Esophagus muscularis mucosa (tissue), 4 donors: Measurements from ENCODE around the gene ZNF446. TPM values are rescaled to one million over a fixed set of nuclear protein-coding genes. Genes with fewer than 3 reads are reported as not detected.

Experiments
- DNase-seq: peaks from one replicate; pipeline ENCODE4 v3.0.0-alpha.2; 2017; ENCODE audit errors: extremely low spot score
- H3K27ac ChIP-seq, 4 donors: fragments of 200-600 bp; sonication (generic); replicated peaks in 1 of 4; 1 replicate in 3 of 4; 2 replicates in 1 of 4; pipeline ENCODE4 v1.5.1; 2016 to 2019; ENCODE audit warnings: mild to moderate bottlenecking in 1 of 4
- H3K27me3 ChIP-seq, 4 donors: fragments of 200-600 bp; sonication (generic); one replicate each; pipeline versions ENCODE4 v1.5.1 to v1.6.0; 2016 to 2019
- H3K36me3 ChIP-seq, 4 donors: fragments of 200-600 bp; sonication (generic); one replicate each; pipeline ENCODE4 v1.5.1; 2016 to 2019
- H3K4me1 ChIP-seq, 4 donors: fragments of 200-600 bp; sonication (generic); one replicate each; pipeline ENCODE4 v1.5.1; 2016 to 2019
- H3K4me3 ChIP-seq, 4 donors: fragments of 200-600 bp; sonication (generic); 1 replicate in 2 of 4; 2 replicates in 2 of 4; pipeline ENCODE4 v1.5.1; 2016 to 2019; ENCODE audit warnings: mild to moderate bottlenecking in 4 of 4, moderate library complexity in 1 of 4
- H3K9me3 ChIP-seq, 4 donors: fragments of 200-600 bp; sonication (generic); 1 replicate in 3 of 4; 2 replicates in 1 of 4; pipeline ENCODE4 v1.5.1; 2016 to 2019
- CTCF ChIP-seq, 3 experiments: fragments of 200-600 bp in 2 of 3; fragments of 450-650 bp in 1 of 3; sonication (generic) in 2 of 3; IDR thresholded peaks; one replicate each; pipeline ENCODE4 v1.5.1; 2017 to 2019; ENCODE audit warnings: antibody characterized with exemption in 3 of 3, mild to moderate bottlenecking in 2 of 3, moderate library complexity in 1 of 3
- EP300 ChIP-seq: sonication (generic); formaldehyde crosslinking; IDR thresholded peaks from one replicate; pipeline ENCODE4 v1.6.1; 2017; ENCODE audit warnings: antibody characterized with exemption
- POLR2A ChIP-seq: fragments of 450-650 bp; IDR thresholded peaks from one replicate; pipeline ENCODE4 v1.6.1; 2017; ENCODE audit warnings: antibody characterized with exemption, moderate library complexity, mild to moderate bottlenecking, low read depth
- POLR2AphosphoS5 ChIP-seq, 2 donors: sonication (generic); formaldehyde crosslinking; IDR thresholded peaks; one replicate each; pipeline ENCODE4 v1.6.1; 2017; ENCODE audit warnings: antibody characterized with exemption in 2 of 2
- WGBS: methylation state at CpG from one replicate; pipeline ENCODE4 v1.1.5; 2018; 5-methylcytosine and 5-hydroxymethylcytosine counted together
- intact Hi-C: fragments of 100-400 bp; cut with DNase I; formaldehyde crosslinking; loops from one replicate; pipeline ENCODE4 v1.15.1; 2023
- total RNA-seq, 4 donors: library from RNA; depleted of rRNA; stranded (reverse); fragments of >200 nt; gene quantifications; one replicate each; pipeline versions ENCODE4 v1.1.0 to v1.2.1, GENCODE V29; 2016

ZNF446 gene
- total RNA-seq, 4 donors from 2014 or later: 13.7 to 20.4 (median 17.0) TPM

- DNase-seq: no peak
- Histone ChIP-seq H3K27me3 (no peaks in the 10 kb centered on the region), H3K4me1 (no peaks in the 10 kb centered on the region), H3K9me3 (no peaks in the 10 kb centered on the region), H3K27ac (no peak overlapping the region), H3K4me3 (no peak overlapping the region), H3K36me3 (peaks cover 7 to 43% (median 22%) of the 10 kb centered on the region in 4 donors)
- 88% methylated on average over 2 of the region's 2 CpGs for WGBS
- no peak for TF ChIP-seq POLR2A
- TF ChIP-seq EP300: no peak
- intact Hi-C loops: no loop called here
Observed at GRCh38 chr19:58460039-58460438, 16.1 kb upstream of the ZNF446 start.

GRCh38 chr19:58466089-58466759 lies 9.9 kb upstream of the ZNF446 start:
- no peaks in the 10 kb centered on the region for H3K27me3 ChIP-seq
- H3K27ac ChIP-seq: peak overlapping the region in 2 of 4 donors; percentile 76 to 78
- no peaks in the 10 kb centered on the region for H3K9me3 ChIP-seq
- H3K4me1 ChIP-seq: peaks cover 11 to 34% (median 21%) of the 10 kb centered on the region in 4 donors
- no peak for DNase-seq
- intact Hi-C loops: no loop called here
- no peak for TF ChIP-seq EP300
- no peak for TF ChIP-seq POLR2A
- TF ChIP-seq POLR2AphosphoS5 (IDR thresholded peaks at IDR 0.05): no peak
- TF ChIP-seq CTCF (IDR thresholded peaks at IDR 0.05): no peak
- peak overlapping the region; percentile 78 to 98 (median 92) for H3K4me3 ChIP-seq
- 43% methylated on average over 17 of the region's 20 CpGs for WGBS
- H3K36me3 ChIP-seq: peaks cover 0 to 24% (median 21%) of the 10 kb centered on the region in 4 donors

GRCh38 chr19:58466760-58467589 lies 9.2 kb upstream of the ZNF446 start, which contains the start of gene ZNF324:
Gene ZNF324 (plus strand): TSS chr19:58467080. CDS start chr19:58469186, 2,106 bp downstream.
- intact Hi-C loops: no loop called here
- peaks cover 11 to 34% (median 21%) of the 10 kb centered on the region in 4 donors for H3K4me1 ChIP-seq
- H3K27me3 ChIP-seq: no peaks in the 10 kb centered on the region
- TF ChIP-seq EP300: no peak
- TF ChIP-seq CTCF (IDR thresholded peaks at IDR 0.05): no peak
- peak; percentile 88 to 95 for TF ChIP-seq POLR2AphosphoS5 (IDR thresholded peaks at IDR 0.05)
- no peak for TF ChIP-seq POLR2A
- peak within 1 kb of the TSS; percentile 76 to 89 (median 80) for H3K27ac ChIP-seq
- DNase-seq: peak; percentile 99
- 0% methylated on average over 2 of the region's 92 CpGs for WGBS
- H3K9me3 ChIP-seq: no peaks in the 10 kb centered on the region
- peak within 1 kb of the TSS; percentile 78 to 98 (median 92) for H3K4me3 ChIP-seq
- H3K36me3 ChIP-seq: peaks cover 6 to 31% (median 27%) of the 10 kb centered on the region in 4 donors

GRCh38 chr19:58468216-58468839 lies 7.8 kb upstream of the ZNF446 start:
- no peak for DNase-seq
- Histone ChIP-seq H3K4me1 (peaks cover 11 to 34% (median 21%) of the 10 kb centered on the region in 4 donors), H3K36me3 (peaks cover 14 to 44% (median 39%) of the 10 kb centered on the region in 4 donors), H3K27me3 (no peaks in the 10 kb centered on the region), H3K27ac (no peak overlapping the region), H3K9me3 (no peaks in the 10 kb centered on the region), H3K4me3 (peak overlapping the region; percentile 6 to 85 (median 46))
- intact Hi-C loops: no loop called here
- WGBS: 61% methylated on average over 5 of the region's 5 CpGs
- TF ChIP-seq EP300 (no peak), POLR2A (no peak), POLR2AphosphoS5 (IDR thresholded peaks at IDR 0.05) (no peak), CTCF (IDR thresholded peaks at IDR 0.05) (no peak)
